ENCODE measurements around the gene STK36.

STK36 gene

DNA sequence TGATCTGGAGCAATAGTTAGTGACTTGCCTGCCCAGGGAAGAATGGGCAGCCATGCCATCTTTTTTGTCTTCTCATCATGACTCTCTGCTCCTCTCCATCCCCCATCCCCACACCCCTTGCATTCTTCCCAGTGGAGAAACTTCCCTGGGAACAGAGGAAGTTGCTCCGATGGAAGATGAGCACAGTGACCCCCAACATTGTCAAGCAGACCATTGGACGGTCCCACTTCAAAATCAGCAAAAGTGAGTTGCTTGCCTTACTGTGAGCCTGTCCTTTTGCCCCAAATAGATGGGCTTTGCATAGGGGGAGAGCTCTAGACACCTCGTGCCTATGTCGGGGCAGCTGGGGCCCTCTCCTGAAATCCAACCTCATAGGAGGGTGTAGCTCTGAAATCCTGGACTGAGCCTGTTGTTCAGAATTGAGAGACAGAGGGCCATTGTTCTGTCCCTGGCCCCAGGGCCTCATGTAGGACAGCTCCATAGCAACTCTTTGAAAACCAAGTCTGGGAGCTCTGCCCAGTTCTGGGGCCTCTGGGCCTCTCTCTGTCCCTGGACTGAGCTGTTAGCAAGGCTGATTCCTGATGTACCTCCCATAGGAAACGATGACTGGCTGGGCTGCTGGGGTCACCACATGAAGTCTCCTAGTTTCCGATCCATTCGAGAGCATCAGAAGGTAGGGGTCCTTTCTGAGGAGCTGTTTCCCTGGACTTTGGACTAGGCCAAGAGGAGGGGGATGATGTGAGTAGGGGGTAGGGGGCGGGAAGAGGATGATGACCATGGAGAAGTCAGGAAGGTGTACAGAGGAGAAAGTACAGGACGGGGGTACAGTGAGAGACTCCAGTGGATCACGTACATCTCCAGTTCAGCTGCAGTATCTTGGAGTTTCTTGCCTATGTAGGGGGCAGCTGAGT lies 73.9 kb downstream of the STK36 start:
- DNase-seq (ENCODE audit: low read depth, low spot score), result no peak

- no peak for DNase-seq (ENCODE audit: low read depth, low spot score)
Observed at GRCh38 chr2:218746470-218746795, 74.5 kb downstream of the STK36 start.

DNA sequence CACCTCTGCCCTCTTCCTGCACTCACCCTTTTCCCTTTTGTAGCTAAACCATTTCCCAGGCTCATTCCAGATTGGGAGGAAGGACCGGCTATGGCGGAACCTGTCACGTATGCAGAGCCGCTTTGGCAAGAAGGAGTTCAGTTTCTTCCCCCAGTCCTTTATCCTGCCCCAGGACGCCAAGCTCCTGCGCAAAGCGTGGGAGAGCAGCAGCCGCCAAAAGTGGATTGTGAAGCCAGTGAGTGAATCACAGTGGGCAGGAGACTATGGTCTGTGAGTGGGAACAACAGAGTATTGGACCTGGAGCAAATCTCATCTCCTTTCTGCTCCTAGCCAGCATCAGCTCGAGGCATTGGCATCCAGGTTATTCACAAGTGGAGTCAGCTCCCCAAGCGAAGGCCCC lies 75.1 kb downstream of the STK36 start:
- DNase-seq (ENCODE audit: low read depth, low spot score), result no peak

DNA sequence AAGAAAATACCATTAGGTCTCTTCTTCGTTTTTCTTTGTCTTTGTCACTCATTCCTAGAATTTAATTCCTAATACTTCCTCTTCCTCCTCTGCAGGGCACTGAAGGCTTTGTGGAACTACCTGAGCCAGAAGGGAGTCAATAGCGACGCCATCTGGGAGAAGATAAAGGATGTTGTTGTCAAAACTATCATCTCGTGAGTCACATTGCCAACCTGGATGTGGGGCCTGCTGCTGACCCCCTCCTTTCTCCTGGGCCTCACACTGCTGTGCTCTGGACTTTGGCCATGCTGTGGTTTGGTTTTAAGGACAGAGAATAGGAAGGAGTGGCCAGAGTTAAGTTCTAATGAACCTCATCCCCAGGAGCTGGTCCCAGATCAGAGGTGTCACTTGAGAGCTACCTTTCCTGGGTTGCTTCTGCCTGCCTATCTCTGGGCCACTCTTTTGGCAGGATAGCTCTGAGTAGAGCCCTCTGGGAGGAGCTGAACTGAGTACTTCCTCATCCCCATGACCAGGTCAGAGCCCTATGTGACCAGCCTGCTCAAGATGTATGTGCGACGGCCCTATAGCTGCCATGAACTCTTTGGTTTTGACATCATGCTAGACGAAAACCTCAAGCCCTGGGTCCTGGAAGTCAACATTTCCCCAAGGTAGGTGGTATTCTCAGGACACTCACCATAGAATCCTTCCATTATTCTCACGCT lies 77.0 kb downstream of the STK36 start:
- DNase-seq (ENCODE audit: low read depth, low spot score), result no peak

Measured in ELF-1 (cell line).